Suppressor macrophage (primary cell): ENCODE data around the gene POLD1.
"Not testable (repeated sequence)": the region's sequence is repeated elsewhere in the genome, so short reads cannot be mapped to it uniquely, and the experiment has no call there.

ENCODE experiments used
- DNase-seq, 4 experiments: peaks; one replicate each; pipeline ENCODE4 v3.0.0-alpha.2; 2020 to 2022
- total RNA-seq, 17 experiments: gene quantifications; one replicate each; lab custom pipeline; 2026; ENCODE audit warnings: mixed read lengths in 6 of 17, inconsistent platforms in 3 of 17; lab: John Stamatoyannopoulos, UW

Gene POLD1
- 10.4 to 97.4 (median 47.0) reads per million in 17 experiments for total RNA-seq

DNA sequence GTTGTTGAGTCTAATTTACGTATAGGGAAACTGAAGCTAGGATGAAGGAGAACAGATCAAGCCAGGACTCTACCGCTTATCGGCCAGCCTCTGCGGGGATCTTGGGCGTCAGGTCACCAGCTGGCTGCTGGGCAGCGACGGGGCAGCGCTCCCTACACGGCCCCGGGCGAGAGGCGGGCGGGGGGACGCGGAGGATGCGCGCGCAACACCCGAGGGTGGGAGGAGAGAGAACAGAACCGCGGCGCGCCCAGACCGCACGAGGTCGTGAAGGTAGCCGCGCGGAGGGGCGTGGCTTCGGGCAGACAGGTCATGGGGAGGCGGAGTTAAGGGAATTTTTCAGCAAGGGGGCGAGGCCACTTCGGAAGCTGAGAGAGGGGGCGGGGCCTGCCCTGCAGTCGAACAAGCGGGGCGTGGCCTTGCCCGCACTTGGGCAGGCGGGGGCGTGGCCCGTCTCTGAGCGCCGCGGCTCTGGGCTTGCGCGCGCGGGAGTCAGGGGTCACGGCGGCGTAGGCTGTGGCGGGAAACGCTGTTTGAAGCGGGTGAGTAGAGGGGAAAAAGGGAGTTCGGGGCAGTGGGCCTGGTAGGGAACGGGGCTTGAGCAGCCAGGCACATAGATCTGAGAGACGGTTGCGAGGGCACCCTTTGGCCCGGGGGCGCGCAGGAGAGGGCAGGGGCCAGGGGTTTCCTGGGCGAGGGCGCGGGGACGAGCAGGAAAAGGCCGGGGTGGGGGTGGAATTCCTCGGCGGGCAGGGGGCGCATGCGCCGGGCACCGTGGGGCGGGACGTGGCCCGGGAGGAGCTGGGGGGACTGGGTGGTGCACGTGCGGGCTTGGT lies at the start of gene POLD1:
Gene POLD1 (plus strand): TSS at position 496 of the 833 bp plus-strand sequence. CDS start 14,505 bp downstream, outside the sequence.
- DNase-seq = peak; percentile 98 to 100 (median 98)

DNA sequence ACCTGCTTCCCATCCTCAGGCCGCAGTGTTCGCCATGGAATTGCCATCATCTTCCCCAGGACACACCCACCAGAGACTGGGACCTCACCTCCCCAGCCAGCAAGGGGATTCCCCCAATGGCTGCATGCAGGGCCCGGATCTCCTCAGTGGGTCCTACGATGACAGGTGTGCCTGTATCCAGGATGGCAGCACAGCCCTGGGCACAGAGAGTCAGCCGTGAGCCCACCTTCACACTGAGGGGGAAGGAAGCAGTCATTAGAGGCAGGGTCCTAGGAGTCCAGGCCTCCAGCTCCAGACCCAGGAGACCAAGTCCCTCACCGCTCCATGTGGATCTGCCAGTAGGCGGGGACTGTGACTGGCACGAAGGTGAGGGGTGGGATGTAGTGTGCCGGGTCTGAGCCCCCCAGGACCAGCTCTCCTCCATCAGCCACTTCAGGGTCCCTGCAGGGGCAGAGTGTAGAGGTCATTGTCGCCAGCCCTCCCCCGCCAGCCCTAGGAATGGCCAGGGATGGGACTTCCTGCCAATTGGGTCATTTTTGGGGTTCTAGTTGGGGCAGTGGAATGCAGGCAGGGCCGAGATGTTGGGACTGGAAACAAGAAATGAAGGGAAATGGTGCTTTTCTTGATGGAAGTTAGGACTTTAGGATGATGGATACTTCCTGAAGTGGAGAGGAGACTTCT lies 49.3 kb upstream of the POLD1 start:
- DNase-seq = no peak

DNA sequence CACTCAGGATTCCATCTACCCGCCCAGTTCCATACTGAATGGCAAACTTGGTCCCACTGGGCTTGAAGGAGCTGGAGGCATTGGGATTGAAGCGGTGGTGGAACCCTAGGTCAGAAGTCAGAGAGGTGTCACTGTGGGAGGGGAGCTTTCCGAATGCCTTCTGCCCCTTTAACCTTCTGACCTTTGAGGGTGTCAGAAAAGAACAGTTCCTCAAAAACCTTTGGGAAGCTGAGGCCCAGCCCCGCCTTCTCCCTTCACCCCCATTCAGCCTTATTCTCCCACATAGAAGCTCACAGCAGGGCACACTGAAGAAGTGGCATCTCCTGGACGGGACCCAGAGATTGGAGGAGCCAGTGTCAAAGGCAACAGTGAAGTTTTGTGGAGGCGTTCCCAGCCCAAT lies 47.1 kb upstream of the POLD1 start:
- peak in 3 of 4 experiments; percentile 65 to 67 (median 66) for DNase-seq

DNA sequence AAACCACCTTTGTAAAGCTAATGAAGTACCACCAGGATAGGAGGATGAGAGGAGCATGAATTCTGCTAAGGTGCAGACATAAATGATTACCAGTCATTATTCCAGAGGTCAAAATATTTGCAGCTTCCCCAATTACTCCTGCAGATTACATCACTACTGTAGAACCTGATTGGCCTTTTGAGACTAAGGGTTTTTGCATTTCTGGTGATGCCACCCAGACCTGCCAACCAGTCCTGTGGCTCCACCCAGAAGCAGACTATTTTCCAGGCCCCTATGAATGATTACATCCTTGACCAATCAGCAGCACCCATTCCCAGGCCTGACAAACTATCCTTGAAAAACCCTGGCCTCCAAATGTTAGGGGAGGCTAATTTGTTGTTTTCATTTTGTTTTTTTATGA lies 43.8 kb upstream of the POLD1 start:
- DNase-seq = peak in 3 of 4 experiments; percentile 49 to 59 (median 56)

DNA sequence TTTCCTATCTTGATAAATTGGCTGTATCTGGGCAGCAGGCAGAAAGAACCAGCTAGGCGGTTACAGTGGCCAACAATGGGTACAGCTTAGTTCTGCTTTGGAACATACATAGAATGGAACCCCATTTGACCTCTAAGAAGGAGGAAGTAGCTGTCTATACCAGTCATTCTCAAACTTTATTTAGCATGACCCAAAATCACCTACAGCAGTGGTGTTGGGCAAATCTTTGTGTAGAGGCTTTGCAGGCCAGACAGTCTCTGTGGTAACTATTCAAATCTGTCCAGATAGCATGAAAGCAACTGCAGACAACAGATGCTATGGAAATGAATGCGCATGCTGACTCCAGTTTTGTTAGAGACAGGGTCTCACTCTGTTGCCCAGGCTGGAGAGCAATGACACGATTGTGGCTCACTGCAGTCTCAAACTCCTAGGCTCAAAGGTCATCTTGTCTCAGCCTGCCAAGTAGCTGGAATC lies 43.0 kb upstream of the POLD1 start:
- DNase-seq = peak; percentile 68 to 92 (median 85)

DNA sequence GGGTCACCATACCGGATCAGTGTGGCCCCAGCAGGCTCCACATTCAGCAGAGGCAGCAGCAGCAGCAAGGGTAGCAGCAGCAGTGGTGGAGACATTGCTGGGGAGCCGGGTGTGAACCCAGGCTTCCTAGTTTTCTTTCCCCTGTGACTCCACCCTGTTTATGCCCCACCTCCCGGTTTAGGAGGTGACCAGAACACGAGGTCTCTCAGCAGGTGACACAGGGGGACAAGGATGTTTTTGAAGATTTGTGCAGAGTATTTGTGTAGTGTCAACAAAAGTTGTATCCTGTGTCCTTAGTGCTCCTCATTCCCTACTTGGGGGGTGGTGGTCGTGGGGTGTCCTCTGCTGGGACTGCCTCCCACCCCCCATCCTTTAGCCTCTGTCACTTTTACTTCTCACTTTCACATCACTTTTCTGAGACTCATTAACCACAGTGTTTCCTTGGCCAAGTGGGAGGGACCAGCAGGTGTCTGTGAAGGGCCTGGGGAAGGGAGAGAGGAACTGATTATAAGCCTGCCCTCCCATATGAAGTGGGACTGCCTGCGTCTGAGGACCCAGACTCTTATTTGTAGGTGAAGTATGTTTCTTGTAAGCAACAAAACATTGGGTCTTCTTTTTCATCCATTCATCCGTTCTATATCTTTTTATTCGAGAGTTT lies 39.4 kb upstream of the POLD1 start:
- peak in 3 of 4 experiments; percentile 21 to 46 (median 30) for DNase-seq

DNA sequence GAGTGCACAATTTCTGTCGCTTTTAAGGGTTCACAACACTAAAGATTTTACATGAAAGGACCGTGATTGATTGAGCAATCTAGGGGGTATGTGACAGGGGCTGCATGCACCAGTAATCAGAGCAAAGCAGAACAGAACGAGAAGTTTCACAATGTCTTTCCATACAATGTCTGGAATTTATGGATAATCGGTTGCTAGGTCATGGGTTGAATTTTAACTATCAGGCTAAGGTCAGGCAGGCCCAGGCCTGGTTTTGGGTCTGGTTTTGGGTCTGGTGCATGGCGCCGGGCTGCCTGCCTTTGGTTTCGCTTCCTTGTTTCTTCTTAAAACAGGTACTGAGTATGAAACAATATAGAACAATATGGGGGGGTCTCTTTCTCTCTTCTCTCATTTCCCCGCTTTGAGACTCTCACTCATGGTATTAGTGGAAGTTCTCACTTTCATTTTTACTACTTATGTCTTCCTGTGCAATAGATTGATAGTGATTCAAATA lies 37.0 kb upstream of the POLD1 start:
- peak in 2 of 4 experiments; percentile 13 to 22 for DNase-seq

DNA sequence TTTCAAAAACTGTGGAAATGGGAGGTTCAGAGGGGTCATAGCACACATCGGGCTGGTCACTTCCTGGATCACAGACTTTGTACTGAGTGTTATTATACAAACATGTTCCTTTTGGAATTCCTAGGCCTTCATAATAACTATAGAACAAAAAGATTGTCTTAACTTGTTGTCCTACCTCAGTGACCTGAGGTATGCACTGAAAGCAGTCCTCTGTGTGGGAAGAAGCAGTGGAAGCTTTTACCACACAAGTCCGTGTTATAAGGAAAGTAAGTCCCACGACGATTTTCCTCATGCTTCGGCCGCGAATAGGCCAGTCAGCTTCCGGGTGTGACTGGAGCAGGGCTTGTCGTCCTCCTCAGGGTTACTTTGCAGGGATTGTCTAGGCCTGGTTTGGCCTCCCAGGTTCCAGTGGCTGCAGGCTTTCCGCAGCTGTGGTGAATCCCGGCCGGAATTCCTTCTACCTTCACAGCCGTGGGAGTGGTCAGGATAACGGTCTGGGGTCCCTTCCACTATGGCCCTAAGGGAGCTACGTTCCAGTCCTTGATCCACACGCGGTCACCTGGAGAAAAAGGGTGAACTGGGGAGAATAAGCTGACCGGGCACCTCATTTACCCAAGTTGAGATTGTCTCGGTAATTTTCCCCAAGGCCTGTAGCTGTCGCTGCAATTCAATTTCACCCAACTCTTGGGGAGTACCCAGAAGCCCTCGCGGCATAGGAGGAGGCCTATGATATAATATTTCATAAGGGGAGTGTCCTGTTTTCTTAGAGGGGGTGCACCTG lies 34.7 kb upstream of the POLD1 start:
- DNase-seq = peak in 1 of 4 experiments; percentile 13

DNA sequence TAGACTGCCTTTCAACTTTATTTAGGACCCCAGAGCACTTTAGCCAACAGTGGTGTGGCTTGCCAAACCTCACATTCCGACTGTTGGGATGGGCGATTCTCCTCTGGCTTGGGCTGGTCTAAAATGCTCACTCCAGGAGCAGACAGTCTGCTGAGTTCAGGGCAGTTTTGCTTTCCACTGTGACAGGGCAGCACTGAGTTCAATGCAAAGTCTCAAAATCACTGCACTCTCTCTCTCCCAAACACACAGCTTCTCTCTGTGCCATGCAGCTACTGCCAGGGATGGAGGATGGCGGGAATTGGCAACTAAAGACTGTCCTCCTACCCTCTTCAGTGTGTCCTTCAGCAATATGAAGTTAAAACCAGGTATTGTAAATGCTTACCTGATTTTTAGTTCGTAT lies 31.9 kb upstream of the POLD1 start:
- DNase-seq = no peak

DNA sequence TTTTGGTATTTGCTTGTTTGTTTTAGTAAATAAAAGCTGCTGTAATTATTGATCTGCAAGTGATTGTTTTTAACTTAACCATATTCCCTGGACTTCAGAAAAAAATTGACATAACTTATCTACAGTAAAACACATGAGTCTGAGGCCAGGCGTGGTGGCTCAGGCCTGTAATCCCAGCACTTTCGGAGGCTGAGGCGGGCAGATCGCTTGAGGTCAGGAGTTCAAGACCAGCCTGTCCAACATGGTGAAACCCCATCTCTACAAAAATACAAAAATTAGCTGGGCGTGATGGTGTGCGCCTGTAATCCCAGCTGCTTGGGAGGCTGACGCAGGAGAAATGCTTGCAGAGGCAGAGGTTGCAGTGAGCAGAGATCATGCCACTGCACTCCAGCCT lies 30.7 kb upstream of the POLD1 start:
- DNase-seq = not testable (repeated sequence)

DNA sequence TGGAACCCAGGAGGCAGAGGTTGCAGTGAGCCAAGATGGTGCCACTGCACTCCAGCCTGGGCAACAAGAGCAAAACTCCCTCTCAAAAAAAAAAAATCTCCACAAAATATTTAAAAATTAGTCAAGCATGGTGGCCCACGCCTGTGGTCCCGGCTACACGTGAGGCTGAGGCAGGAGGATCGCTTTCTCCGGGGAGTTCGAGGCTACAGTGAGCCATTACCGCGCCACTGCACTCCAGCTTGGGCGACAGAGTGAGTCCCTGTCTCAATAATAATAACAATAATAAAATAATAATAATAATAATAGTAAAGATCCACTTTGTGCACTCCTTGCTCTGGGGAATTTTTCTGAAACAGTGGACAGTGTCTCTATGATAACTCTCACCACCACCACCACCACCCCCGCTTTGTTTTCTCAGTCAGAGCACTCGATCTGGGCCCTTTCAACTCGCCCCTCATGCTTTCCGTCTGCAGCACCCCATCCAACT lies 27.4 kb upstream of the POLD1 start:
- DNase-seq = no peak

DNA sequence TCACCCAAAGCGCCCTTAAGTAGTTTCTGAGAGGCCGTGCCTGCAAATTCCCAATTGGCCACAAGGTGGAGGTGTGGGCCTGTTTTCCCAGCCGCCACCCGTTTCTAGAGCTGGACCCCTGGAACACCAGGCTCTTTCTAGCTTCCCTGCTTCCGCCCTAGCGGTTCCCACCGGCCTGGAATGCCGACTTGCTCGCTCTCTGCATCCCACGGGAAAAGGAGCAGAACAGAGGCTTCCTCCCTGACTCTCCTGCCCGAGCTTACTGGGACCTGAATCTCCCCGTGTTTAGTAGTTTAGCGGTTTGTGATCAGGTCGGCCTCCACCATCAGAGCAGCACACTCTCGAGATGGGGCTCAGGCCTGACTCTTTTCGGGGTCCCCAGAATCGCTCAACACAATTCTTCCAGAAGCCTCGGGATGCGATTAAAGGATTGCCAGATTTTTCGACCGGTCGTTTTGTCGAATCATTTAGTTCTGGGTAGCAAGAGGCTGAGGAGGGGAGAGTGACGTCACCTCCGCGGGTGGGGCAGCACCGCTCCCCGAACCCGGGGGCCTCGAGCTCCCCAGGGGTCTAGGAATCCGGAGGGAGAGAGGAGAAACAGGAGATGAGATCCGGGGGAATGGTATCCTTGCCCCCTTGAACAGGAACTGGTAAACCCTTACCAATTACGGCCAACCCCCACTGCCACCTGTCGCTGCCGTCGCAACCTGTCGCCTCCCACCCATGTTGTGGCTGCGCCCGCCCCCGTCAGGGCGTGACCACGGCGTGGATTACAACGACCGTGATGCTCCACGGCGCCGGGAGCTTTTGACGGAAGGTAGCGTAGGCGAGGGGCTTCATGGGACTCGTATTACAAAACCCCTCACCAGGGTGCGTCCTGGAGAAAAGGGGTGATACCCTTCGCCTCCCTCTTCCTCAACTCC lies 26.7 kb upstream of the POLD1 start:
- peak; percentile 74 to 84 (median 81) for DNase-seq

DNA sequence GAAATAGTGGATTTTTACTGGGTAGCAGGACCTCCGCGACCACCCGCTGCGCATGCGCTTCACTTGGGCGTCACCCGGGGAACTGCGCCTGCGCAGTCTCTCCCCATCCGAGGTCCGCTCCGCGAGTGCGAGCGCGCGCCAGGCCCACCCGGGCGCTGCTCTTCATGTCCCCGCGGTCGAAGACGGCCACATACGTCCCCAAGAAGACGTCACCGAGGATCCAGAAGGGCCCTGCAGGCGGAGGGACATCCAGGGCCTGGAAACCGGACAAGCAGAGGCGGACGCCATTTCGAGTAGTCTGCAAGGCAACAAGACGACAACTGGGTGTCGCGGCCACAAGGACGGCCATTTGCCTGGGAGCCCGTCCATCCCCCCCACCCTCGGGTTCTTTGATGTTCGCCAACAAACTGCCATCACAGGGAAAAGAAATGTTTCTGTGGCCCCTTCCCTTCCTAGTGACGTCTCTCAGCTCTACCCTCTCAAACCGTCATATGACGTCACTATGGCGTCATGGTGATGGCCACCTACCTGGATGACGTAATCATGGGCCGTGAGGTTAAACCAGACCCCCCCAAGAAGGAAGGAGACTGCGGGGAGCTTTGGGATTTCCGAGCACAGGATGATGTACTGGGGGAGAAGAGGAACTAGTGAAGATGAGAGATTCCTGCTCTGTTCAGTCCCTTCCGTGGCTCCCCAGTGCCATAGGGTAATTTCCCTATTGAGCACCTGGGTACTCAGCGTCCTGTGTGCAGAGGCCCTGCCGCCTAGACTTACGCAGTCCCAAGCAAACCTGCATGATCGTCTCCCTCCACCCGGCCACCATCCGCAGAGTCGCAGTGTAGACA lies 25.4 kb upstream of the POLD1 start:
- DNase-seq = peak; percentile 76 to 89 (median 82)

DNA sequence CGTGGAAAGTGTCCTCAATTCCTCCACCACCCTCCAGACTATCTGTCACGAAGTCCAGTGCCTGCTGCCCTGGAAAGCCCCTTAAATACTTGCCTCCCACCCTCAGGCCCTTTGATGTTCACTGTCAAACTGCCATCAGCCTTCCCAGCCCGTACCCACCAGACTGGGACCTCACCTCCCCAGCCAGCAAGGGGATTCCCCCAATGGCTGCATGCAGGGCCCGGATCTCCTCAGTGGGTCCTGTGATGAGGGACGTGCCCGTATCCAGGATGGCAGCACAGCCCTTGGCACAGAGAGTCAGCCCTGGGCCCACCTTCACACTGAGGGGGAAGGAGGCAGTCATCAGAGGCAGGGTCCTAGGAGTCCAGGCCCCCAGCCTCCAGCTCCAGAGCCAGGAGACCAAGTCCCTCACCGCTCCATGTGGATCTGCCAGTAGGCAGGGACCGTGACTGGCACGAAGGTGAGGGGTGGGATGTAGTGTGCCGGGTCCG lies 24.8 kb upstream of the POLD1 start:
- DNase-seq = no peak

DNA sequence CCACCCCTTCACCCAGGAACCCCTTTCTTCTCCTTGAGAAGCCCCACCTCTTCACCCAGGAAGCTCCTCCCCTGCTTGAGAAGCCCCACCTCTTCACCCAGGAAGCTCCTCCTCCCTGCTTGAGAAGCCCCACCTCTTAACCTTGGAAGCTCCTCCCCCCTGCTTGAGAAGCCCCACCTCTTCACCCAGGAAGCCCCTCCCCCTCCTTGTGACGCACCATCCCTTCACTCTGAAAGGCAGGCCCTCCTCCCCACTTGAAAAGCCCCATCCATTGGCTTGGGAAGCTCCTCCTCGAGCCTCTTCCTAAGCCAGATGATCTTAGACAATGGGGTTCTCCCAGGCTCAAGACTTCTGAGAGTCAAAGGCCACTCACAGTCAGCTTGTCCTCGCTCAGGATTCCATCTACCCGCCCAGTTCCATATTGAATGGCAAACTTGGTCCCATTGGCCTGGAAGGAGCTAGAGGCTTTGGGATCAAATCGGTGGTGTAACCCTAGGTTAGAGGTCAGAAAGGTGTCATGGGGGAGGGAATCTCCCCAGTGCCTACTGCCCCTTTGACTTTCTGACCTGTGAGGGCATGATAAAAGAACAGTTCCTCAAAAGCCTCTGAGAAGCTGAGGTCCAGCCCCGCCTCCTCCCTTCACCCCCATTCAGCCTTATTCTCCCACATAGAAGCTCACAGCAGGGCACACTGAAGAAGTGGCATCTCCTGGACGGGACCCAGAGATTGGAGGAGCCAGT lies 22.7 kb upstream of the POLD1 start:
- peak in 2 of 4 experiments; percentile 30 to 39 for DNase-seq

DNA sequence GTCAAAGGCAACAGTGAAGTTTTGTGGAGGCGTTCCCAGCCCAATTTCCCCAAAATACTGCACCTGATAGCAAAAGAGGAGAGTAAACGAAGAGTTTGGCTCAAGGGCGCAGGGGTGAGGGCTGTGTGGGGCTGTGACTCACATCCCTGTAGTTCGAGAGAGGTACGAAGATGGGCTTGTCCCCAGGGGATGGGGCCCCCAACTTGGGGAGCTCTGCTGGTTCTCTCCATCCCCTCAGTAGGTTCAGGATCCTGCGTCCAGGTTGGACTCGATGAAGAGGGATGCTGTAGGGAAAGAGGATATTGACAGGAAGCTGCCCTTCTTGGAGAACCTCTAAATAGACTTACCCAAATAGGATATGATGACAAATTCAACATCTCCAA lies 22.1 kb upstream of the POLD1 start:
- DNase-seq = no peak

DNA sequence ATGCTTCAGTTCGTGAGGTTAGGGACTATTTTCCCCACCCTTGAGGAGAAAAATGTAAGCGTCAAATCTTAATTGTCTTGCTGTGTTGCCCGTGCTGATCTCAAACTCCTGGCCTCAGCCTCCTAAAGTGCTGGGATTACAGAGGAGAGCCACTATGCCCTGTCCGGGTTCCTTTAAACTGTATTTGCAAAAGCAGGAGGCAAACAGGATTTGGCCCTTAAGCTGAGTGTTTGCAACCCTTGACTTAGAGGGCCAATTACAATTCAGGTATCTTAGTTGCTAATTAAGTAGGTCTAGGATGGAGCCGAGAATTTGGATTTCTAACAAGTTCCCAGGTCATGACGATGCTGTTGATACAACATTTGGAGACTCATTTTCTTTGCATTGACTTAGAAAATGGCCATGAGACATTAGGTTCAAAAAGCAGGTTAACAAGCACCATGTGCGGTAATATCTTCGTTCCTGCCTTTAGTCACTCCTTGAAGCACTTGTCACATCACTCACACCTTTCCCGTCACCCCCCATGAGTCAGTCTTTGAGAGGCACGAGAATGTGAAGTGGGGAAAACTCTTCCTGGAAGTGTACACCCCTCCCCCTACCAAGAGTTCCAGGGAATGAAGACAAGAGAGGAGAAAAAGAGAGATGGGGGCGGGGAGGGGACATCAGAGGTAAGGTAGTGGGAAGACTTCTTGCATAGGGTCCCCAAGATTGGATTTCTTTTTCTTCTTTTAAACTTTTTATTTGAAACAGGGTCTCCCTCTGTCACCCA lies 21.3 kb upstream of the POLD1 start:
- DNase-seq = no peak
